Natural killer cell (primary cell): ENCODE data around the gene UNCX. TPM values are rescaled to one million over a fixed set of nuclear protein-coding genes. Genes with fewer than 3 reads are reported as not detected.

Experiments used
- ATAC-seq, 3 donors: fragments of 150-1000 bp in 2 of 3; fragments of 200-7000 bp in 1 of 3; cut with Tn5 transposase; 1 replicate in 1 of 3; 2 replicates in 2 of 3; pipeline ENCODE4 v1.10.0; 2021; ENCODE audit warnings: mild to moderate bottlenecking in 2 of 3, moderate library complexity in 2 of 3
- DNase-seq, 2 donors: peaks; one replicate each; pipeline versions ENCODE4 v3.0.0 to v3.0.0-alpha.2; 2013 to 2021; ENCODE audit warnings: mixed read lengths in 1 of 2
- H3K27ac ChIP-seq: one replicate; pipeline ENCODE4 v1.5.1; 2013; ENCODE audit warnings: mild to moderate bottlenecking, low read length
- H3K27me3 ChIP-seq: one replicate; pipeline ENCODE4 v1.6.1; 2013; ENCODE audit warnings: low read length; ENCODE audit not compliant: control insufficient read depth, insufficient read depth
- H3K36me3 ChIP-seq: one replicate; pipeline ENCODE4 v1.6.1; 2013; ENCODE audit warnings: low read length; ENCODE audit not compliant: control insufficient read depth, insufficient read depth
- H3K4me1 ChIP-seq: one replicate; pipeline ENCODE4 v1.6.1; 2013; ENCODE audit warnings: low read length; ENCODE audit not compliant: control insufficient read depth, insufficient read depth
- H3K4me3 ChIP-seq: one replicate; pipeline ENCODE4 v1.5.1; 2013; ENCODE audit warnings: low read length
- H3K9me3 ChIP-seq: one replicate; pipeline ENCODE4 v1.6.1; 2013; ENCODE audit warnings: low read length; ENCODE audit not compliant: control insufficient read depth, insufficient read depth
- H3K27ac Mint-ChIP-seq, 2 donors: one replicate each; pipeline ENCODE4 v1.8.0; 2022; ENCODE audit warnings: mild to moderate bottlenecking in 2 of 2, mixed read lengths in 2 of 2, moderate library complexity in 1 of 2
- H3K27me3 Mint-ChIP-seq, 2 donors: one replicate each; pipeline ENCODE4 v1.8.0; 2022; ENCODE audit warnings: low read depth in 2 of 2, mixed read lengths in 2 of 2
- H3K36me3 Mint-ChIP-seq: one replicate; pipeline ENCODE4 v1.8.0; 2022; ENCODE audit warnings: mixed read lengths
- H3K4me1 Mint-ChIP-seq, 2 donors: one replicate each; pipeline ENCODE4 v1.8.0; 2022; ENCODE audit warnings: mixed read lengths in 2 of 2
- H3K4me3 Mint-ChIP-seq: one replicate; pipeline ENCODE4 v1.8.0; 2022; ENCODE audit warnings: mild to moderate bottlenecking, moderate library complexity, mixed read lengths
- H3K9me3 Mint-ChIP-seq, 2 donors: one replicate each; pipeline ENCODE4 v1.8.0; 2022; ENCODE audit warnings: mixed read lengths in 2 of 2
- WGBS: methylation state at CpG from one replicate; pipeline ENCODE4 v1.1.7; 2013; ENCODE audit warnings: missing lambda C conversion rate; ENCODE audit not compliant: insufficient coverage; 5-methylcytosine and 5-hydroxymethylcytosine counted together
- intact Hi-C: fragments of 100-400 bp; cut with micrococcal nuclease; formaldehyde crosslinking; loops from one replicate; pipeline ENCODE4 v1.14.2; 2022
- total RNA-seq, 4 donors: library from RNA; stranded (reverse); fragments of 120-200 nt in 1 of 4; gene quantifications; one replicate each; pipeline versions ENCODE4 v1.2.3 to v1.2.4, GENCODE V29; 2013 to 2022
- TF ChIP-seq, protein P1 (sequence below): fragments of 200-600 bp; IDR thresholded peaks from one replicate; pipeline ENCODE4 v1.8.0; 2022; ENCODE audit warnings: antibody characterized with exemption

The UNCX gene
- total RNA-seq, 3 donors from 2014 or later (not counting 1 experiment from before 2014, with no cell fraction given) = not detected

DNA sequence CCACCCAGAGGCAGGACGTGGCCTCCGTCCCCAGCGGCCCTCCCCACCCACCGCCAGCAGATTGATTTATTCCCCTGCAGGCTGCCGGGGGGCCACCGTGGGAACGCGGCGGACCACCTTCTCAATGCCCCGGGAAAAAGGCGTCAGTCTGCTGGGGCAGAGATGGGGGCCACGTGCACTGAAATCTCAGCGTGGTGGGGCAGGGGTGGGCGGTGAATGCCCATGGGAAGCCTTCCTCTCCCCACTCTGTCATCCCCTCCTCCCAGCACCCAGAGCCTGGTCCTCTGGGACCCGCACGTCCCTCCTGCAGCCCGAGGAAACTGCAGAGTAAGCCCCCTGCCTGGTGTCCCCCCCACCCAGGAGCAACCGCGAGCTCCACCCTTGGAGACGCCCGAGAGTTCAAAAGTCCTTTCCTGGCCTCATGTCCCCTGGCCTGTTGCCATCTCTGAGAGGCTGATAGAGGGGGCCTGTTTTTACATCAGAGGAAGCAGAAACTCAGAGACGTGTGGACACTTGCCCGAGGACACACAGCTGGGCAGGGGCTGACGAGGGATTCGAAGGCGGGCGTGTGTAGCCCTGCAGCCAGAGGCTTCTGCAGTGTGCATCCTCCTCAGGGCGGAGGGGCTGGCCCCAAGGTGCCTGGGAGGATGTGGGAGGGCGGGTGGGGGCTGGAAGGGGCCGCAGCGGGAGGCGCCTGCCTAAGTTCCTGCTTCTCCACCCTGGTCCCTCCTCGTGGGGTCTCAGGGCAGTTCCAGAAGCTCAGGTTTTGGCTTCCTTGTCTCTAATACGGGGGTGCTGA, 21.8 kb downstream of the UNCX start:
- TF ChIP-seq, protein P1, sequence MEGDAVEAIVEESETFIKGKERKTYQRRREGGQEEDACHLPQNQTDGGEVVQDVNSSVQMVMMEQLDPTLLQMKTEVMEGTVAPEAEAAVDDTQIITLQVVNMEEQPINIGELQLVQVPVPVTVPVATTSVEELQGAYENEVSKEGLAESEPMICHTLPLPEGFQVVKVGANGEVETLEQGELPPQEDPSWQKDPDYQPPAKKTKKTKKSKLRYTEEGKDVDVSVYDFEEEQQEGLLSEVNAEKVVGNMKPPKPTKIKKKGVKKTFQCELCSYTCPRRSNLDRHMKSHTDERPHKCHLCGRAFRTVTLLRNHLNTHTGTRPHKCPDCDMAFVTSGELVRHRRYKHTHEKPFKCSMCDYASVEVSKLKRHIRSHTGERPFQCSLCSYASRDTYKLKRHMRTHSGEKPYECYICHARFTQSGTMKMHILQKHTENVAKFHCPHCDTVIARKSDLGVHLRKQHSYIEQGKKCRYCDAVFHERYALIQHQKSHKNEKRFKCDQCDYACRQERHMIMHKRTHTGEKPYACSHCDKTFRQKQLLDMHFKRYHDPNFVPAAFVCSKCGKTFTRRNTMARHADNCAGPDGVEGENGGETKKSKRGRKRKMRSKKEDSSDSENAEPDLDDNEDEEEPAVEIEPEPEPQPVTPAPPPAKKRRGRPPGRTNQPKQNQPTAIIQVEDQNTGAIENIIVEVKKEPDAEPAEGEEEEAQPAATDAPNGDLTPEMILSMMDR = no peak
- Mint-ChIP-seq H3K4me3 (no peak overlapping the region), H3K4me1 (no peaks in the 10 kb centered on the region), H3K36me3 (no peaks in the 10 kb centered on the region), H3K9me3 (no peaks in the 10 kb centered on the region), H3K27ac (no peak overlapping the region), H3K27me3 (peaks cover 20 to 29% of the 10 kb centered on the region in 2 donors)
- DNase-seq (no peak), ATAC-seq (no peak)
- intact Hi-C loops = no loop called here
- Histone ChIP-seq H3K27me3 (peaks cover 11% of the 10 kb centered on the region), H3K27ac (no peak overlapping the region), H3K36me3 (no peaks in the 10 kb centered on the region), H3K4me1 (no peaks in the 10 kb centered on the region), H3K4me3 (no peak overlapping the region), H3K9me3 (no peaks in the 10 kb centered on the region)
- 23% methylated on average over 33 of the region's 34 CpGs for WGBS

DNA sequence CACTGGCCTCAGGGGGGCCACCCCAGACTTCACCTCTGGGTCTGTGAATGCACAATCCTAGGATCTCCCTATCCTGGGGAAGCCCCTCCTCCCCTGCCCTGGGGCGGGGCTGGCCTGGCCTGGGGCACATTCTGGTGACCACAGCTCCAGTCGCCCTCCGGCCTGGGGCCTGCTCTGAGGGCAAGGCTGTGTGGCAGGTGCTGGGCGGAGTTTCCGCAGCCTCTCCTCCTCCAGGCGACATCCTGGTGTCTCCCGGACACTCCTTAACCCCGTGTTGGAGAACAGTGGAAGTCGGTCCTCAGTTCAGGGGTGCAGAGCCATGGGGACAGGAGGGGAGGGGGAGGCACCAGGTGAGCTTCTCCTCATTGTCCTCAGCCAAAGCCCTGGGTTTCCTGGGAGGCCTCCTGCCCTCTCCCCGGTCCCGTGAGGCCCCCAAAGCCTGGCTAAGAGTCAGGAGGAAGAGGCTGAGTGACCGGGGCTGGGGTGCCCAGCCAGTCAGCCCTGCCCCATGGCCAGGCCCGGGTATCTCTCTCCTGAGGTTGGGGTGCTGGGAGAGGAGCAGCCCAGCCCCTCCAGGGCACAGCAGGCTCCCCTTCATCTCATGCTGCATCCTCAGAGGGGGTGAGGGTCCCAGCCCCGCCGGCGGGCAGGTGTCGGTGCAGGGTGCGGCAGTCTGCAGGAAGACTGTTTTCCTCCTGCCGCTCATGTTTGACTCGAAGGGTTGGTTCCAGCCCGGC, 22.6 kb downstream of the UNCX start:
- no peaks in the 10 kb centered on the region for H3K9me3 Mint-ChIP-seq
- WGBS = 39% methylated on average over 21 of the region's 21 CpGs

DNA sequence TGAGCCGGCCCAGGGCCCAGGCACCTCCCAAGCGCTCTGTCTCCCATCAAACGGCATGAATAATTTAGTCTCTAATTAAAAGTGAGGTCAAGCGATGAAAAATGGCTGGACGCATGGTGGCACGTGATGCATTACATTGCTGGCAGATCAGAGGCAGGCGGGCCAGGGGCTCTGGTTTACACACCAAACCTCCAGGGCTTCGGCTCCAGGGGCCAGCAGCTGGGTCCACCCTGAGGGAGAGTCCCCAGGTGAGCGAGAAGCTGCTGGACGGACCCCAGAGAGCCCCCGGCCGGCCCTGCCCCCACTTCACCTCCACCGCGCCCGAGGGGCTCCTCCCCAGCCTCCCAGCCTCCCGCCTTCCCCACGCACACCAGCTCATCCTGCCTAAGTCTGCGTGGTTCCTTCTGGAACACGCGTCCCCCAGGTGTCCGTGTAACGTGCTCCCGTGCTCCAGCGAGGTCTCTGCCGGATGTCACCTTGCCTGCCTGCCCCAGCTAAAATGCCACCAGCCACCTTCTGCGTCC, 23.2 kb downstream of the UNCX start:
- Mint-ChIP-seq H3K27me3 (peaks cover 16 to 20% of the 10 kb centered on the region in 2 donors), H3K4me3 (no peak overlapping the region), H3K36me3 (no peaks in the 10 kb centered on the region), H3K27ac (no peak overlapping the region), H3K4me1 (no peaks in the 10 kb centered on the region), H3K9me3 (no peaks in the 10 kb centered on the region)
- H3K27ac ChIP-seq = no peak overlapping the region
- WGBS = 71% methylated on average over 26 of the region's 26 CpGs
- H3K4me1 ChIP-seq = no peaks in the 10 kb centered on the region
- no peak for DNase-seq
- H3K9me3 ChIP-seq = no peaks in the 10 kb centered on the region
- no peak overlapping the region for H3K4me3 ChIP-seq
- H3K36me3 ChIP-seq = no peaks in the 10 kb centered on the region
- peaks cover 4% of the 10 kb centered on the region for H3K27me3 ChIP-seq
- ATAC-seq = no peak
- TF ChIP-seq, protein P1 = no peak
- intact Hi-C loops = no loop called here

More for the DNA sequence above, 22.6 kb downstream of the UNCX start:
- Histone ChIP-seq H3K9me3 (no peaks in the 10 kb centered on the region), H3K36me3 (no peaks in the 10 kb centered on the region), H3K27me3 (peaks cover 7% of the 10 kb centered on the region), H3K4me1 (no peaks in the 10 kb centered on the region), H3K4me3 (no peak overlapping the region), H3K27ac (no peak overlapping the region)
- Mint-ChIP-seq H3K27me3 (peaks cover 15 to 24% of the 10 kb centered on the region in 2 donors), H3K27ac (no peak overlapping the region), H3K4me3 (no peak overlapping the region), H3K4me1 (no peaks in the 10 kb centered on the region), H3K36me3 (no peaks in the 10 kb centered on the region)
- intact Hi-C loops = no loop called here
- no peak for ATAC-seq
- TF ChIP-seq, protein P1 = no peak
- no peak for DNase-seq
